Measurements from ENCODE around the gene NEU4. TPM values are rescaled to one million over a fixed set of nuclear protein-coding genes. Genes with fewer than 3 reads are reported as not detected.
A peak's percentile ranks its signal among the peaks of the same experiment; 100 is the strongest.
"Not testable (repeated sequence)": the region's sequence is repeated elsewhere in the genome, so short reads cannot be mapped to it uniquely, and the experiment has no call there.

The NEU4 gene
- total RNA-seq, 1 donor from 2014 or later: 0.09 TPM

DNA sequence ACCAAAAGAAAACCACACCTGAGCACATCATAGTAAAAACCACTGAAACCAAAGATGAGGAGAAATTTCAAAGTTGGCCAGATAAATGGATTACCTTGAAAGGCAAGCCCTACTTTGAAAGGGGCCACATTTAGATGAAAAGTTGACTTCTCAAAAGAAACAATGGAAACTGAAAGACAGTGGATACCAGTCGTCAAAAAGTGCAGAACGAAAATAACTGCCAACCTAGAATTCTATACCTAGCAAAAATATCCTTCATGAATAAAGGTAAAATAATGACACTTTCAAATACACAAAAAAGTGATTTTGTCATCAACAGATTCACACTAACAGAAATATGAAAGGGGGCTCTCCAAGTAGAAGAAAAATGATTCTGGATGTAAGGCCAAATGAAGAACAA, 18.4 kb downstream of the NEU4 start:
- H3K36me3 ChIP-seq (ENCODE audit: insufficient read depth, low read length): no peaks in the 10 kb centered on the region
- no peak for TF ChIP-seq EZH2 (IDR thresholded peaks at IDR 0.05; ENCODE audit: insufficient read depth, low read length)
- TF ChIP-seq, protein P1, sequence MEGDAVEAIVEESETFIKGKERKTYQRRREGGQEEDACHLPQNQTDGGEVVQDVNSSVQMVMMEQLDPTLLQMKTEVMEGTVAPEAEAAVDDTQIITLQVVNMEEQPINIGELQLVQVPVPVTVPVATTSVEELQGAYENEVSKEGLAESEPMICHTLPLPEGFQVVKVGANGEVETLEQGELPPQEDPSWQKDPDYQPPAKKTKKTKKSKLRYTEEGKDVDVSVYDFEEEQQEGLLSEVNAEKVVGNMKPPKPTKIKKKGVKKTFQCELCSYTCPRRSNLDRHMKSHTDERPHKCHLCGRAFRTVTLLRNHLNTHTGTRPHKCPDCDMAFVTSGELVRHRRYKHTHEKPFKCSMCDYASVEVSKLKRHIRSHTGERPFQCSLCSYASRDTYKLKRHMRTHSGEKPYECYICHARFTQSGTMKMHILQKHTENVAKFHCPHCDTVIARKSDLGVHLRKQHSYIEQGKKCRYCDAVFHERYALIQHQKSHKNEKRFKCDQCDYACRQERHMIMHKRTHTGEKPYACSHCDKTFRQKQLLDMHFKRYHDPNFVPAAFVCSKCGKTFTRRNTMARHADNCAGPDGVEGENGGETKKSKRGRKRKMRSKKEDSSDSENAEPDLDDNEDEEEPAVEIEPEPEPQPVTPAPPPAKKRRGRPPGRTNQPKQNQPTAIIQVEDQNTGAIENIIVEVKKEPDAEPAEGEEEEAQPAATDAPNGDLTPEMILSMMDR (IDR thresholded peaks at IDR 0.05; ENCODE audit: insufficient read depth, low read depth, low read length): no peak
- H3K27ac Mint-ChIP-seq (ENCODE audit: unreplicated experiment): no peak overlapping the region
- no peak overlapping the region for H3K9ac ChIP-seq (ENCODE audit: low read length)
- FAIRE-seq (no peak), DNase-seq (ENCODE audit: low read depth) (no peak)
- no peaks in the 10 kb centered on the region for H3K4me1 ChIP-seq (ENCODE audit: insufficient read depth, low read length)
- peaks cover 32% of the 10 kb centered on the region for H3K9me3 Mint-ChIP-seq (ENCODE audit: unreplicated experiment)
- no peaks in the 10 kb centered on the region for H3K4me1 Mint-ChIP-seq (ENCODE audit: low read depth, unreplicated experiment)
- no peak overlapping the region for H2AFZ ChIP-seq (ENCODE audit: low read depth, low read length)
- peaks cover 1% of the 10 kb centered on the region for H3K36me3 Mint-ChIP-seq (ENCODE audit: low read depth, unreplicated experiment)
- H3K27me3 ChIP-seq (ENCODE audit: insufficient read depth, low read length): peaks cover 4% of the 10 kb centered on the region
- H4K20me1 ChIP-seq (ENCODE audit: insufficient read depth, low read length): no peaks in the 10 kb centered on the region
- H3K4me2 ChIP-seq (ENCODE audit: low read length): no peak overlapping the region
- no peak overlapping the region for H3K27ac ChIP-seq (ENCODE audit: low read depth, low read length)
- H3K4me3 ChIP-seq (ENCODE audit: insufficient read depth, low read depth, low read length): no peak overlapping the region
- H3K79me2 ChIP-seq (ENCODE audit: insufficient read depth, low read length): no peaks in the 10 kb centered on the region
- peaks cover 27% of the 10 kb centered on the region for H3K27me3 Mint-ChIP-seq (ENCODE audit: low read depth, unreplicated experiment)
- no peak overlapping the region for H3K4me3 Mint-ChIP-seq (ENCODE audit: unreplicated experiment)
- H3K9me3 ChIP-seq (ENCODE audit: insufficient read depth, low read depth, low read length): peaks cover 13% of the 10 kb centered on the region

DNA sequence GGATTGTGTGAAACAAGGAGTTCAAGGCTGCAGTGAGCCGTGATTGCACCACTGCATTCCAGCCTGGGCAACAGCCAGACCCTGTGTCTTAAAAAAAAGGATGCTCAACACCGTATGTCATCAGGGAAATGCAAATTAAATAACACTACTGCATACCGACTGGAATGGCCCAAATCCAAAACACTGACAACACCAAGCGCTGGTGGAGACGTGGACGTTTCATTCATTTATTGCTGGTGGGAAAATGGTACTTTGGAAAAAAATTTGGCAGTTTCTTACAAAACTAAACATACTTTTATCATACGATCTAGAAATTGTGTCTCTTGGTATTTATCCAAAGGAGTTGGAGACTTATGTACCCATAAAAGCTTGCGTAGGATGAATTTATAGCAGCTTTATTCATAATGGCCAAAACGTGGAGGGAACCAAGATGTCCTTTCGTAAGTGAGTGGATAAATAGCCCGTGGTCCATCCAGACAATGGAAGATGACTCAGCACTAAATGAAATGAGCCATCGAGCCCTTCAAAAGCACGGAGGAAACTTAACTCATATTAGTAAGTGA, 24.2 kb downstream of the NEU4 start:
- Histone ChIP-seq H2AFZ (ENCODE audit: low read depth, low read length) (no peak overlapping the region), H3K4me3 (ENCODE audit: insufficient read depth, low read depth, low read length) (no peak overlapping the region), H3K79me2 (ENCODE audit: insufficient read depth, low read length) (no peaks in the 10 kb centered on the region), H3K4me1 (ENCODE audit: insufficient read depth, low read length) (no peaks in the 10 kb centered on the region), H3K4me2 (ENCODE audit: low read length) (peak overlapping the region; percentile 53), H3K27me3 (ENCODE audit: insufficient read depth, low read length) (peaks cover 24% of the 10 kb centered on the region), H3K27ac (ENCODE audit: low read depth, low read length) (no peak overlapping the region), H4K20me1 (ENCODE audit: insufficient read depth, low read length) (no peaks in the 10 kb centered on the region), H3K36me3 (ENCODE audit: insufficient read depth, low read length) (no peaks in the 10 kb centered on the region), H3K9ac (ENCODE audit: low read length) (no peak overlapping the region), H3K9me3 (ENCODE audit: insufficient read depth, low read depth, low read length) (no peaks in the 10 kb centered on the region)
- Mint-ChIP-seq H3K4me3 (ENCODE audit: unreplicated experiment) (no peak overlapping the region), H3K9me3 (ENCODE audit: unreplicated experiment) (peaks cover 11% of the 10 kb centered on the region), H3K4me1 (ENCODE audit: low read depth, unreplicated experiment) (peaks cover 5% of the 10 kb centered on the region), H3K36me3 (ENCODE audit: low read depth, unreplicated experiment) (no peaks in the 10 kb centered on the region), H3K27ac (ENCODE audit: unreplicated experiment) (no peak overlapping the region), H3K27me3 (ENCODE audit: low read depth, unreplicated experiment) (peaks cover 18% of the 10 kb centered on the region)
- TF ChIP-seq EZH2 (IDR thresholded peaks at IDR 0.05; ENCODE audit: insufficient read depth, low read length): no peak
- DNase-seq (ENCODE audit: low read depth) (peak; percentile 68), FAIRE-seq (no peak)

DNA sequence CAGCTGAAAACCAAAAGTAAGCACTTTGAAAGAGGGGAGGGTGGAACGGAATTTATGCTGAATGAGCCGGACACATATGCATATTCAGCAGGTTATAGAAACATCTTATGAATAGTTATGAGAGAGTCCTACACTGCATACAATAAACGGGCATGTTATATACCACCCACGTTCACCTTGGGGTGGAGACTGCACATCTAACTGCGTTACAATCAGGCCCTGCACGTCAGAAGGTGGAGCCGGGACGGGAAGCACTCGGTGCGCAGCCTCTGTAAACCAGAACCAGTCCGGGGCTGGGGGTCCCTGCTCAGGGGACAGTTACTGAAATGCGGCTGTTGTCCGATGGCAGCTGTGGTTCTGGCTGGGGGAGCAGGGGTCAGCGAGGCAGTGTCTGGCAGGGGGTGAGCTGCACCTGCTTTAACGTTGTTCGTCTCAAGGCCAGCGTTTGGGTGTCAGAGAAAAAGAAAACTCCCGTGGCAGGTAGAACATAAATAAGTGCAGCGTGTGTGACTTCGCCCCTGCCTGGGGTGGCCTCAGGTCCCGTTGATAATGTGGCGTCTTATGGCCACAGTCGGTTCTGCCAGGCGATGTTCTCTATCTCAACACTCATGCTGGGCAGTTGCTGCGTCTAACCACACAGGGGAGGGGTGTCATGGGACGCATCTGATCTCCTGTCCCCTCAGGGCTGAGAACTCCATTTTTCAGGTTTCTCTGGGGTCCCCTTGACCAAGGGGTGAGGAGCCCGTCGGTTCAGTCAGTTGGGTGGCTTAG, 24.9 kb downstream of the NEU4 start:
- not testable (repeated sequence) for H3K4me1 ChIP-seq (ENCODE audit: insufficient read depth, low read length); H3K36me3 ChIP-seq (ENCODE audit: insufficient read depth, low read length); H3K4me3 Mint-ChIP-seq (ENCODE audit: unreplicated experiment); H3K9ac ChIP-seq (ENCODE audit: low read length); DNase-seq (ENCODE audit: low read depth); H3K4me3 ChIP-seq (ENCODE audit: insufficient read depth, low read depth, low read length); H3K4me1 Mint-ChIP-seq (ENCODE audit: low read depth, unreplicated experiment); H3K79me2 ChIP-seq (ENCODE audit: insufficient read depth, low read length); H3K9me3 ChIP-seq (ENCODE audit: insufficient read depth, low read depth, low read length); H3K27ac ChIP-seq (ENCODE audit: low read depth, low read length); H4K20me1 ChIP-seq (ENCODE audit: insufficient read depth, low read length); H2AFZ ChIP-seq (ENCODE audit: low read depth, low read length); H3K36me3 Mint-ChIP-seq (ENCODE audit: low read depth, unreplicated experiment); H3K27ac Mint-ChIP-seq (ENCODE audit: unreplicated experiment)
- H3K27me3 ChIP-seq (ENCODE audit: insufficient read depth, low read length): peaks cover 29% of the 10 kb centered on the region
- H3K27me3 Mint-ChIP-seq (ENCODE audit: low read depth, unreplicated experiment): peaks cover 24% of the 10 kb centered on the region
- FAIRE-seq: peak; percentile 60
- H3K4me2 ChIP-seq (ENCODE audit: low read length): peak overlapping the region; percentile 53
- H3K9me3 Mint-ChIP-seq (ENCODE audit: unreplicated experiment): peaks cover 11% of the 10 kb centered on the region

Data from astrocyte (in vitro differentiated cells and primary cell).